ENCODE data around the gene CCDC80.

CCDC80 gene

DNA sequence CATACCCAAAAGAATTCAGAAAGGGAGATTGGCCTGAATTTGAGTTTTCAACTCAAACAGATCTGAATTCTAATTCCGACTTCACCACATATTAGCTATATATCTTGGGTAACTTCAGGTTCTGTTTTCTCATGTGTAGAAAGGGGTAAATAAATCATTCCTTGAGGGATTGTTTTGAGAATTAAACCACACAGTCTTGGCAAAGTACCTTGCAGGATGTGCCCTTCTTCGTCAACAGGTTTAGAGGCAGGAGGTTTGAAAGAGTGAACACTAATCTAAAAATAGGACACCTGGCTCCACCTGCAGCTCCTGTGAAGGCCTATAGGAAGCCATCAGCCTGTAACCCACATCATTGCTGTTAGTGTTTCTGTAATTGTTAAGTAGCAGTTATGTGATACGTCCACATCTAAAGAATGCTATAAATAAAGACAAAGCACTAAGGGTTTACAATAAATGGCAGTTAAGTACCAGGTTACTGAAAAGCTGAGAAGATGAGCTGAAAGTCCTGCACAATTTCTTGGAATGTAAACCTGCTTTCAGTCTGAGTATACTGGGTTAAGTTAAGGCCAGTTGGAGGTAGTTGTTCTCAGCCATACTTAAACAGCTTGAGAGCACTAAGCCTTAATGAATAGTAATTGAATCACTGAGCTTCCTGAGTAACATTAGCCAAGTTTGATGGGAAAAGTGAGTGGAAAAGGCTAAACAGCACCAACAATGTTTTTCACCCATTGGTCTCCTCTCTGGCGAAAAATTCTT is 6.0 kb downstream of the CCDC80 start:
- DNase-seq (ENCODE audit: low read depth, low spot score) = no peak

DNA sequence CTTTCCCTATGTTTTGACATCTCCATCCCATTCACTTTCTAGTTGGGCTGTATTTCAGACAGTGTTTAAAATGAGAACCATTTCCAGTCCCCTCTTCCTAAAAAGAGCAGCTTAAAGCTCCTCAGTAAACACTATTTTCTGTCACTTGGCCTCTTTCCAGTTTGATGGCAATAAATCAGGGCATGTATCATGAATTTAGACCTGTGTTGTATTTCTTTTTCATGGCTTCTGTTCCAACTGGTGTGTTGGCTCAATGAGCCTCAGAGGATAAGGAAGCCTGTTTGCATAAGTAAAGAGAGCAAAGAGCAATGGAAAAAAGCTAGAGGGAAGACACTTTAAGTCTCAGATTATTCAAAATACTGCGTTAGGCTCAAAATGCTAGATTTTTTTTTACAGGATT is 7.2 kb downstream of the CCDC80 start:
- no peak for DNase-seq (ENCODE audit: low read depth, low spot score)

DNA sequence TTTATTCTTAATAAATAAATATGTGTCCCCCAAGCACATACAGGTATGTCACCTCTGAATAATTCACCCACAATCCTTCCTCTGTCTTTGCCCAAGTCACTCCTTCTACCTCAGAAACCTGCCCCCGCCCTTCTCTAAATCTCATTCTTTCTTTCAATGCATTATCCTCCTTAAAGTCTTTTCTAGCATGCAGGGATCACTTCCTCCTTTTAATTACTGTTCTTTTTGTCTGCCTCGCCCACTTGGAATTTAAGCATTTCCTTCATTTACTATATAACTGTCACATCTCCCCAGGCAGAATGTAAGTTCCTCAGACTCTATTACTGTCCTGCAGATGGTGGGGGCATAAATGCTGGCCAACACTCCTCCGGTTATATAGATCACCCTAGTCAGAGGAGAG is 7.8 kb downstream of the CCDC80 start:
- DNase-seq (ENCODE audit: low read depth, low spot score) = no peak

DNA sequence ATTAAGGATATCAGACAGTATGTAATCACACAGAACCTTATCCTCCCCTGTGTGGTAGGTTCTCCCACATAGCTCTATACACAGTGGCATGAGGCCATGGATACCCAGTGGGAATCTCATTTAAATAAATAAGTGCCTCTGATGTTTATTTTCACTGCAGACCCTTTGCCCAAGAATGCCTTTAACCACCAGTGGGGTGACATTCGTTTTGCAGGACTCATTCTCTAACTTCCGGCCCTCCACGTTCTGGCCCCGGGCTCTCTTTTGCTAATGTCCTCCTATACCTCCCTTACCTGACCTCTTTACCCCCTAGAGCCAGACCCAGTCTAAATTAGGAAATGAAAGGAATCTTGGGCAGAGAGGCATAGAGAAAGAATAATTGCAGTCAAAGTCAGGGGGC is 8.3 kb downstream of the CCDC80 start:
- DNase-seq (ENCODE audit: low read depth, low spot score) = no peak

DNA sequence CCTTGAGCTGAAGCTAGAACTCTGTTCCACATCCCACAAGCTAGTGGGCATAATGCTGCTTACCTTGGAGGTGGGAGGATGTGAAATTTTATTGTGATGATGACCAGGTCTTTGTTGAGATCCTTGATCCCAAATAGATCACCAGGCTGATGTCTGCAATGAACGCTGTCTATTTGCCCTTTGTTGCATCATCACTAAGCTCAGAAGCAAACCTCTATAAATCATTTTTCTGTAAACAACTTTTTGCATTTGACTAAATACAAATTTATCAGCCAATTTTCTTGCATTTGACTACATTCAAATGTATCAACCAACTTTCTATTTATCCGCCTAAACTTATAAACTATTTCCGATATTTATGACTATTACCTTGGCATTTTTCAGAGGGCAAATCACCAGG is 9.7 kb downstream of the CCDC80 start:
- no peak for DNase-seq (ENCODE audit: low read depth, low spot score)

DNA sequence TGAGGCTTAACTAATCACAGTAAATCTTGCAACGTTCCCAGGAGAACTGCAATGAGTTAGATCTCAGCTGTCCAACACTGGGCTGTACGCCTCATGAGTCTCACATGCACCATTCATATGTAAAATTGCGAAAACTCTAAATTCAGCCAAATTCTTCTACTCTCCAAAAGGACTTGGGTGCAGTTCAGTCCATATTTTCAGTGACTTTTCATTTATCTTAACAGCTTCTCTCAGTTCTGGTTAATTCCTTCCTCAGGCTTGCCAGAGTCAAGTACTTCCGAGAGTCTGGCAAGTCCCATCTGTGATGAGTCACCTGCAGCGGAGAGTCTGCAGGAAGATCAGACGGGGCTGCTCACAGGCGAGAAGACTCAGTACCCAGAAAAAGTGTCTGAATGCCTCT is 11.5 kb downstream of the CCDC80 start:
- DNase-seq (ENCODE audit: low read depth, low spot score) = peak; percentile 89

DNA sequence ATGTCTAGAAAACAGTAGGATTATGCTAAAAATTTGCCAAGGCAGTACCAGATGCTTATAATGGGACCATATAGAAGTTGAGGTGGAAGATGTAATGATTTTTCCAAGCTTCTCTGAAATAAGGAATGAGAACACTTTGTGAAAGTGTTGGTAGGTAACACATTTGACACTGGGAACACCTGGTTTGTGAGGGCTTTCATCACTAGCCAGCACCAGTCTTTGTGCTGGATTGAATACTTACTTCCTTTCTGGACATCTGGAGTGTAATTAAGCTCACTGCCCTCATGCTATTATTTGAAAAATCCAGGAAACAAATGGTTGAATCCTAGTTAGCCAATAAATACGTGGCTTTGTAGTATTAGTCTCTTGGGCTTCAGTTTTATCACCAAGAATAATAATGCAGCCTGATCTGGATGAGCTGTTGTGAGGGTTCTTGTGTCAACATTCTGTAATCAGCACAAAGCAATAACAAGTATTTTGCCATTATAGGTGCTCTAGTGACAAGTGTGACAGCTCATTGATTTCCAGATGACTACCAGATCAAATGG is 12.9 kb downstream of the CCDC80 start:
- no peak for DNase-seq (ENCODE audit: low read depth, low spot score)

DNA sequence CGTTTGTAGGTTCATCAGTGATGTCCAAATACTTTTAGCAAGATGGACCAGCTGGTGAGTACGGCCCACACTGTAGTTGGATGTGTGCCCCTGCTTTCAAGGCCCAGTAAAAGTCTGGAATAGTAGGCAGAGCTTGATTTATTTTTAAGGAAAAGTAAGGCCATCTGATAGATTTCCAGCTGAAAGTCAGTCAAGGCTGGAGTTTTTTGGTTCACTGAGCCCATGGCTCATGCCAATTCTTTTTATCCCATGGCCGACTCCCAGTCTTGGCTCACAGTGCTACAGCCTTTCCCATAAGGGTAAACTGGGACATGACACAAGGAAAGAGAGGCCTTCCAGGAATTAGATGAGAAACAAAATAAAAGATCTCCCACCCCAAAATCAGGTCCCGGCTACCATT is 13.5 kb downstream of the CCDC80 start:
- DNase-seq (ENCODE audit: low read depth, low spot score) = no peak

DNA sequence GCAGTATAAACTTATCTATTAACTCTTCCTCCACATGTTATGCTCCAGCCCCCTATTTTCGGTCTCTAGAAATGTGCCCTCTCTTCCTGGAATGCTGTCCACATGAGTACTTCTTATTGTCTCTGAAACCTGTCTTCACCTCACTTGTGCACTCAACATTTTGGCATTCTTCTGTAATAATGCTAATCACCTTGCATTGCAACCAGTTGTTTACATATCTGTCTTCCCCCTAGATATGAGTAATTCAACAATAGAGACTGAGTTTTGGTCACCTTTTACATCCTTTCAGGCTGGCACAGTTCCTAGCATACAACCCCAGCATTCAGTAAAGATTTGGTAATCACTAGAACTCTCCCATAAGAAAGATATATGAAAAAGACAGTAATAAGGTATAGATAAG is 17.2 kb downstream of the CCDC80 start:
- DNase-seq (ENCODE audit: low read depth, low spot score) = no peak

DNA sequence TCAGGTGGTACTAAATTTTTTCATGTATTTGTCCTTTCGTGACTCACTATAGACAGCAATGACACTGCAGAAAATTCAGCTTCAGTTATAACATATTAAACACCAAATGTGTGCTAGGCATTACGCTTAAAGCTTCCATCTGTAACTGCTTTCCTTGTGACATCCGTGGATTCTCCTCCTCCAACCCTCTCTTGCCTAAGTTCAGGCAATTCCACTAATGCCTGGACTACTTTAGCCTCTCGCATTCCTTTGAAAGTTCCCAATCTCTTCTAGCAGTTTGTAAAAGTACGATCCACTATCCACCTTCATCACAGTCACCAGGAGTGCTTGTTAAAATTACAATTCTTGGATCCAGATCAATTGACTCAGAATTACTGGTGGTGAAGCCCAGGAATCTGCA is 17.7 kb downstream of the CCDC80 start:
- DNase-seq (ENCODE audit: low read depth, low spot score) = no peak

DNA sequence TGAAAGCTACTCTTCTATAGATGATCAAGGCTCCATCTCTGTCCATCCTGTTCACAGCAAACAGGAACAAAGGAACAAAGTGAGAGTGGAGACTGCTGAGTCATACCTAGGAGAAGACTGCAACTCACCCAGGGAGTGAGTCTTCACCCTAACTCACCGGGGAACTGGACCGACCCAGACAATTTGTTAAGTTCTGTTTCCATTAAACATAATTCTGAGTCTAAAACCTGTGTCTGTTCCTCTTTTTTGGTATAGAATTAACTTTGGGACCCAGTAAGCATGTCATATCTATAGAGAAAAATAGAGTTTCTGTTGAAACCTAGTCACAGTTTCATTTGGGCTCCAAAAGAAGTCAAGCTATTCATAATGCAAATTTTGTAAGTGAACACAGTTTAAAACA is 21.6 kb downstream of the CCDC80 start:
- DNase-seq (ENCODE audit: low read depth, low spot score) = no peak

DNA sequence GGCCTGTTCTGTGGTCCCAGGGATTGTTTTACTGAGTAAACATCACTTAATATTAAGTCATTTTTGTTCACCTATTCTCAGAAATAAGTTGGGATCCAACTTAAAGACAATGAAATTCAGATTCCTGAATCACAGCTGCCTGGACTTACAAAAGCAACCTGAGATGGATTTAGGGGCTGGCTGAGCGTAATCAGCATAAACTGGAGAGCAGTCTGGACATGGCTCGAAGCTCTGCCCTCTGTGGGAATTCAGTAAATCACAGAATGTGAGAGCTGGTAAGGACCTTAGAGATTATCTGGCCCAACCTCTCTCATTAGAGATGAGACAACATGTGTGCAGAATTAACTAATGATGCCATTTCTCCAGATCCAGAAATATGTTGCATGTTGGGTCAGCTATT is 23.7 kb downstream of the CCDC80 start:
- DNase-seq (ENCODE audit: low read depth, low spot score) = no peak

DNA sequence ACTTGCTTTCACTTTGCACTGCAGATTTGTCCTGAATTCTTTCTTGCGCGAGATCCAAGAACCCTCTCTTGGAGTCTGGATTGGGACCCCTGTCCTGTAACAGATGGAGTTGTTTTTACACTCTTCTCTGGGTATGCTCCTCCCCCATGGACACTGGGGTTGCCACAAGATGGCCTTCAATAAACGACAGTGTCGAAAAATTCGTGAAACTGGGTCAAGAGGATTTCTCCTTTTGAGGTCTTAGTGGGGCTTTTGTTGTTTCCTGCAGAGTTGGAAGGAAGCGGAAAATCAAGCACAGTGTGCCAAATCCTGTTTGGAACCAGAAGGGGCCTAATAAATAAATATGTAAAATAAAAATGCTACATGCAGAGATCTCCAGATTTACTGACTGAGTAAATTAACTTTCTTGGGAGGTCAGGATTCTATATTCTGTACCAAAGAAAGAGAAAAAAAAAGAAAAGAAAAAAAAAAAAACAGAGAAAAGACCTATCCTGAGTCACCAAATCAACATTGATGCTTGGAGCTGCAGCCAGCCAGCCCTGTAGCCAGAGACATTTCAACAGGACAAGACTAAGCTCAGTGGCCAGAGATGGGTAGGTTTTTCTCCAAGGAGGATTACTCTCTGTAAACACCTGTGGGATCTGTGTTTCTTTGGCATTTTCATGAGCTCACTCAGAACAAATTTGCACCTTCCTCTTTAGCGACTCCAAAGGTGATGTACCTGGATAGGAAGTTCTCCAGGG is 24.8 kb downstream of the CCDC80 start:
- no peak for DNase-seq (ENCODE audit: low read depth, low spot score)

DNA sequence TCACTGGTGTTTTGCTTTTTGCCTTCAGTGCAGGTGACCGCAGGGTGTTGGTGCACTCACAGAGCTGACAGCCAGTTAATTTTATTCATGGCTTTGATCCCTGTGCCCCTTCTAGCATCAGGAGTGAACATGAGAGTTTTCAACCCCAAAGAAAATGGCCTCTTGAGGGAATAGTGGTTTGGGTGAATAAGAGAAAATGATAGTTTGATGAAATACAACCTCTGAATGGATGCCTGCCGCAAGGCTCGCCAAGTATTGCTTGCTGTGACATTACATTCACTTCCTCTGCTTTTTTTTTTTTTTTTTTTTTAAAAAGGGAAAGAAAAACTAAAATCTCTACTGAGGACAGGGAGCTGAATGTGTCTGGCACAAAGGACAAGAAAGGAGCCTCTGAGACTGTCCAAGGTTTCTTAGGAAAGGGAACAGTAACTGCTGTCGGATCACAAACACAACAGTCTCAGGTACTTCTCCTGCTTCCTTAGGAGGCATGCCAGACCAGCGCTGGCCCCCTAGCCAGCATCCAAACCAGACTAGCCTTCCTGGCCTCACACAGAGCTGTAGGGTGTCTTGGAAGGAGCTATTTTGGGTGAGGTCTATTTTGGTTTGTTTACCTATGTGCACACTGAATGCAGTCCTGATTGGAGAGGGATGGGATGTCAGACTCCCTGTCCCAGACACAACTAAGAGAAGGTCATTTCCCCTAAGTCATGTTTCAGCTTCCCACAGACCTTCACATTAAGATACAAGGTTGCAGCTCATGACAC is 29.0 kb downstream of the CCDC80 start:
- no peak for DNase-seq (ENCODE audit: low read depth, low spot score)

DNA sequence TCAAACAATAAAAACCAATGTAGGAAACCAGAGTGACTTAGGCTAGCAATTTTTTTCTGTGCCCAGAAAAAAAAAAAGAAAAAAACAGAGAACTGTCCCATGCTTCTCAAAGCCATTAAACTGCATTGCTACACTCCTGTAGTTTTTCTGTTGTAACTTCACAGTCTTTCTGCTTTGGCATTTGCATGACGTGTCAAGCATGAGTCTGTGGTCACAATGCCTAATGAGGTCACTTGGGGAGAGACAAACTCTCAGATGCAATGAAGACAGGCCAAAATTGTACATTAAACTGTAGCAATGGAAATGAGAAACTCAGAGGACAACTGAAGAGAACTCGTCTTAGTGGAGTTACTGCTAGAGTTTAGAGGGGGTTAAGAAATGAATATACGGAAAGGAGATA is 30.8 kb downstream of the CCDC80 start:
- peak; percentile 84 for DNase-seq (ENCODE audit: low read depth, low spot score)

DNA sequence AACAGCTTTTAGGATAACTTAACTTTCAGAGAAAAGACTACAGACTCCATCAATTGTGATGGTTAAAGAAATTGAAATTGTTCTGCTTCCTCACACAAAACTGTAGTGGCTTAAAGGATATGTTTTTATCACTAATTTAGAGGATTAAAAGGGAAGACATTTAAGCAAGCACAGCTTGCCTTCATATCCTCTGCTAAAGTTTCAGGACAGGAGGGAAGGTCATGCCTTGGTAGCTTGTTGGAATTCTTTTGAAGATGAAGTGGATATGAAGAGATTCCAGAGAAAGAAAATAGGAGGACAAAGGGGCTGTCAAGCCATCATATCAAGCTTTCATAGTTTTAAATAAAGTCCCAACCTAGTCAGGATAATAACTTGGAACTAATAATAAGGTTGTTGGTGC is 33.1 kb downstream of the CCDC80 start:
- DNase-seq (ENCODE audit: low read depth, low spot score) = no peak

DNA sequence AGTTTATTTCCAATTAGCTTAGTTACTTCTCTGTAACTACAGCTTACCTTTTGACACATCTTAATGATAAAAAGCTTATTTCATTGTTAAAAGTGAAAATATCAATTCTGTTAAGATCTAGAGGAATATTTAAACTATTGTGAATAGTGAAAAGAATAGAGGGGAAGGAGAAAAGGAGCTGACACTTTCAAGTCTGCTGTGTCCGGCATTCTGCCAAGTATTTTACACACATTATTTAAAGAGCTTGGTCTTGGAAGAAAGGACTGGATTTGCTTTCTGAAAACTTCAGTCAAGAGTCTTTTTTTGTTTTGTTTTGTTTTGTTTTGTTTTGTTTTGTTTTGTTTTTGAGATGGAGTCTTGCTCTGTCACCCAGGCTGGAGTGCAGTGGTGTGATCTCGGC is 34.8 kb downstream of the CCDC80 start:
- peak; percentile 52 for DNase-seq (ENCODE audit: low read depth, low spot score)

DNA sequence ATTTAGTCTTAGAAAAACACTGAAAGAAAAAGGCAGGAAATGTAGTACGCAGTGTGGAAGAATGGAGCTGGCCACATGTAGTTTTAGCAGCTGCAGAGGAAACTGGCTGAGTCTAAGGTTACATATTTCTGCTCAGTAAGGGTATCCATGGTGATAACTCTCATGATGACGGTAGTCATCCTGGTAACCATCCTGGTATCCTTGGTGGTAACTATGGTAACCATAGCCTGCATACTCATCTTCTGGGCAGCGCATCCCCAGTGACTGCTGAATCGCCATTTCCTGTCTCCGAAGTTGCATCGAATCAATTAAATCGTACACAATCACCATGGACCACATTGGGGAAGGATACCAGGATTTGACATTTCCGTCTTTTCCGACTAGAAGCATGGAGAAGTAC is 35.7 kb downstream of the CCDC80 start:
- DNase-seq (ENCODE audit: low read depth, low spot score) = peak; percentile 80

DNA sequence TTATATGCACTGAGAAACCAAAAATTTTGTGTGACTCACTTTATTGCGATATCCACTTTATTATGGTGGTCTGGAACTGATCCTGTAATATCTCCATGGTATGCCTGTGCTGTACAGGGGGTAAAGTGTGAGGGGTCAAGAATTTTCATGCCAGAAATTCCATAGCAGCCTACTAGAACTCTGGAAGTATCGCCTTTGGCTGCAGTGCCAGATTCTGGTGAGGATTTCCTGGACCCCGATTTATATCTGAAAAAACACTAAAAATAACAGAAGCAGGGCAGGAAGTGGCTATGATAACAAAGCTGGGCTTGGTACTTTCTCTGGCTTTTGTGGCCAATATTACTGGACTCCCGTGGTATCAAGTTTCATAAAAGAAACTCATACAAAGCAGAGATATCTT is 36.4 kb downstream of the CCDC80 start:
- DNase-seq (ENCODE audit: low read depth, low spot score) = peak; percentile 87

DNA sequence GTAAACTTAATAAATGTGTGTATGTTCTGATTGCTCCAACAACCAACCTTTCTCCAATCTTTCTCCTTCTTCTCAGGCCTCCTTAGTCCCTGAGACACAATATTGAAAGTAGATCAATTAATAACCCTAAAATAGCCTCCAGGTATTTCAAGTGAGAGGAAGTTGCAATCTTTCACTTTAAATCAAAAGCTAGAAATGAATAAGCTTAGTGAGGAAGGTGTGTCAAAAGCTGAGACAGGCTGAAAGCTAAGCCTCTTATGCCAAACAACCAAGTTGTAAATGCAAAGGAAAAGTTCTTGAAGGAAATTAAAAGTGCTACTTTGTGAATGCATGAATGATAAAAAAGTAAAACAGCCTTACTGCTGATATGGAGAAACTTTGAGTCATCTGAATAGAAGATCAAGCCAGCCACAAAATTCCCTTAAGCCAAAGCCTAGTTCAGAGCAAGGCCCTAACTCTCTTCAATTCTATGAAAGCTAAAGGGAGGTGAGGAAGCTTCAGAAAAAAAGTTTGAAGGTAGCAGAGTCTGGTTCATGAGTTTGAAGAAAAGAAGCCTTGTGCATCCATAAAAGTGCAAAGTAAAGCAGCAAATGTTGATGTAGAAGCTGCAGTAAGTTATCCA is 38.6 kb downstream of the CCDC80 start:
- DNase-seq (ENCODE audit: low read depth, low spot score) = no peak

DNA sequence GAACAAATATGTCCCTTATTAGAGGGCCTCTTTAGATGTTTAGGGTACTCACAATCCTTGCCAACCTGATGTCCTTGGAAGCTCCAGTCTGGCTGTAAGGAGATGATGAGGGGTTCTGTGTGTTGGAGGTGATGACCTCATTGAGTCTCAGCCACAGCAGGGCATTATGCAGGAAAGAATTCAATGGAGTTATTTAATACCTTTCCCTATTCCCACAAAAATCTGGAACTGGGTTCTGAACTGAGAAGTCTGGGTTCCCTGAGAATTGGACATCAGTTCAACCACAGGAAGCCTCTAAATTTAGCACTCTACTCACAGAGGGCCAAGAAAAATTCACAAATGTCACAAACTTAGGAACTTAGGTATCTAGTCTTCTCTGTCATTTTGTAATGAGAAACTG is 42.2 kb downstream of the CCDC80 start:
- DNase-seq (ENCODE audit: low read depth, low spot score) = no peak

DNA sequence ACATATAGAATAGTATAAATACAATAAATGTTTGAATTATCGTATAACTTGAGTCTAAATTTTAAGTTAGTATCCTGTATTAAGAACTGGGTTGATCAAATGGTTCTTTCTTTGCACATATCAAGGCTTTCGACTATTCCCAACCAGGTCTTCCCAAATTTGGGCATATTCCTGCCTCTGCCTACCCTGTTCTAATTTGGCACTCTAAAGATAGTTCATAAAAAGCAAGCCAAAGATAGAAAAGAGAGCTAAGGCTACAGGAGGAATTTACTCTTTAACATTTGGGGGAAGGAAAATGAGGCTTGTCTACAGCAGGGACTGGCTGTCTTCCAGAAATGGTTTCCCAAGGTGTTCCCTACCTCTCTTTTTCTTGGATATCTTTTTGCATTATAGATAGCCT is 43.0 kb downstream of the CCDC80 start:
- DNase-seq (ENCODE audit: low read depth, low spot score) = no peak

Data from astrocyte of the hippocampus (primary cell).